ENCODE measurements around the gene GIGYF2.
A peak's percentile ranks its signal among the peaks of the same experiment; 100 is the strongest.
"Not testable (repeated sequence)": the region's sequence is repeated elsewhere in the genome, so short reads cannot be mapped to it uniquely, and the experiment has no call there.

Gene GIGYF2

GRCh38 chr2:232697059-232697806, at the start of gene GIGYF2:
GIGYF2 (plus strand) TSS chr2:232697331; CDS start chr2:232735198, 37,867 bp downstream.
- DNase-seq = peak; percentile 98

GRCh38 chr2:232649033-232649432, 48.1 kb upstream of the GIGYF2 start:
- no peak for DNase-seq

- no peak for DNase-seq
Measured at GRCh38 chr2:232652505-232652851, 44.7 kb upstream of the GIGYF2 start.

- DNase-seq = no peak
Measured at GRCh38 chr2:232653441-232653840, 43.7 kb upstream of the GIGYF2 start.

- DNase-seq = no peak
Measured at GRCh38 chr2:232655392-232655791, 41.7 kb upstream of the GIGYF2 start.

GRCh38 chr2:232658217-232658785, 38.8 kb upstream of the GIGYF2 start:
- no peak for DNase-seq

GRCh38 chr2:232659359-232659758, 37.8 kb upstream of the GIGYF2 start:
- DNase-seq = no peak

- DNase-seq = no peak
Measured at GRCh38 chr2:232662486-232663260, 34.5 kb upstream of the GIGYF2 start.

- DNase-seq = no peak
Measured at GRCh38 chr2:232666051-232666805, 30.9 kb upstream of the GIGYF2 start.

GRCh38 chr2:232667989-232668583, 29.0 kb upstream of the GIGYF2 start:
- no peak for DNase-seq

- DNase-seq = no peak
Measured at GRCh38 chr2:232668805-232669444, 28.2 kb upstream of the GIGYF2 start.

- no peak for DNase-seq
Measured at GRCh38 chr2:232672588-232672987, 24.5 kb upstream of the GIGYF2 start.

- DNase-seq = no peak
Measured at GRCh38 chr2:232674491-232674890, 22.6 kb upstream of the GIGYF2 start.

GRCh38 chr2:232675381-232675780, 21.8 kb upstream of the GIGYF2 start:
- no peak for DNase-seq

GRCh38 chr2:232680006-232680405, 17.1 kb upstream of the GIGYF2 start:
- no peak for DNase-seq

- no peak for DNase-seq
Measured at GRCh38 chr2:232681527-232681926, 15.6 kb upstream of the GIGYF2 start.

GRCh38 chr2:232683368-232683767, 13.8 kb upstream of the GIGYF2 start:
- DNase-seq = no peak

GRCh38 chr2:232685391-232685790, 11.7 kb upstream of the GIGYF2 start:
- DNase-seq = not testable (repeated sequence)

GRCh38 chr2:232687382-232688160, 9.6 kb upstream of the GIGYF2 start:
- DNase-seq = no peak

- no peak for DNase-seq
Measured at GRCh38 chr2:232688201-232688600, 8.9 kb upstream of the GIGYF2 start.

- DNase-seq = no peak
Measured at GRCh38 chr2:232689152-232689910, 7.8 kb upstream of the GIGYF2 start.
